COLO668 (cell line): ENCODE data around the gene STK38L.

ENCODE experiments used
- DNase-seq: peaks from one replicate; lab custom pipeline; 2025; ENCODE audit not compliant: unreplicated experiment; lab: John Stamatoyannopoulos, UW

The STK38L gene

GRCh38 chr12:27276275-27276674, 32.2 kb downstream of the STK38L start:
- DNase-seq, result no peak

- DNase-seq, result peak; percentile 28
These were observed 33.8 kb downstream of the STK38L start for GRCh38 chr12:27277846-27278260.

- no peak for DNase-seq
These were observed 35.7 kb downstream of the STK38L start for GRCh38 chr12:27279826-27280225.

GRCh38 chr12:27280412-27280811, 36.3 kb downstream of the STK38L start:
- no peak for DNase-seq

GRCh38 chr12:27282754-27283153, 38.7 kb downstream of the STK38L start:
- no peak for DNase-seq

- no peak for DNase-seq
These were observed 39.9 kb downstream of the STK38L start for GRCh38 chr12:27284021-27284420.

- DNase-seq, result no peak
These were observed 40.7 kb downstream of the STK38L start for GRCh38 chr12:27284751-27285150.

- DNase-seq, result no peak
These were observed 41.3 kb downstream of the STK38L start for GRCh38 chr12:27285403-27285802.

GRCh38 chr12:27289414-27289813, 45.3 kb downstream of the STK38L start:
- DNase-seq, result no peak

GRCh38 chr12:27290501-27291168, 46.5 kb downstream of the STK38L start:
- no peak for DNase-seq

- no peak for DNase-seq
These were observed 47.8 kb downstream of the STK38L start for GRCh38 chr12:27291862-27292261.

GRCh38 chr12:27292718-27293117, 48.6 kb downstream of the STK38L start:
- no peak for DNase-seq

GRCh38 chr12:27293463-27293862, 49.4 kb downstream of the STK38L start:
- no peak for DNase-seq

GRCh38 chr12:27296674-27297073, 52.6 kb downstream of the STK38L start:
- DNase-seq, result no peak

- no peak for DNase-seq
These were observed 53.5 kb downstream of the STK38L start for GRCh38 chr12:27297566-27297965.

GRCh38 chr12:27299102-27299501, 55.0 kb downstream of the STK38L start:
- no peak for DNase-seq

- DNase-seq, result no peak
These were observed 56.1 kb downstream of the STK38L start for GRCh38 chr12:27300226-27300625.

GRCh38 chr12:27303139-27304111, 59.3 kb downstream of the STK38L start:
- DNase-seq, result no peak

- no peak for DNase-seq
These were observed 60.8 kb downstream of the STK38L start for GRCh38 chr12:27304856-27305255.

- DNase-seq, result no peak
These were observed 61.8 kb downstream of the STK38L start for GRCh38 chr12:27305673-27306456.

- no peak for DNase-seq
These were observed 65.4 kb downstream of the STK38L start for GRCh38 chr12:27309293-27309994.
